SK-N-SH (cell line): ENCODE data around the gene S100A16. TPM values are rescaled to one million over a fixed set of nuclear protein-coding genes. Genes with fewer than 3 reads are reported as not detected.

Source experiments
- CTCF ChIA-PET: fragments of 300-600, 350-600 bp; formaldehyde crosslinking; extraction: SDS; loops from one replicate; lab custom pipeline; 2021; lab: Yijun Ruan, JAX
- POLR2A ChIA-PET: fragments of 350-600 bp; sonication (Branson Sonifier 250); formaldehyde crosslinking; extraction: SDS; loops from one replicate; lab custom pipeline; 2020; ENCODE audit warnings: antibody characterized with exemption, inconsistent platforms; lab: Yijun Ruan, JAX
- DNase-seq: peaks from one replicate; pipeline ENCODE4 v3.0.0; 2012
- H2AFZ ChIP-seq: fragments of 200-600 bp; sonication (generic); 2 replicates; pipeline ENCODE4 v1.8.1; 2016; ENCODE audit warnings: antibody characterized with exemption, mild to moderate bottlenecking, low read depth
- H3F3A ChIP-seq: fragments of 200-600 bp; sonication (generic); replicated peaks from 2 replicates; pipeline ENCODE3; 2016; ENCODE audit warnings: antibody characterized with exemption, mild to moderate bottlenecking; ENCODE audit not compliant: insufficient read depth
- H3K27ac ChIP-seq, 2 experiments: fragments of 200-500 bp in 1 of 2; fragments of 200-600 bp in 1 of 2; sonication (Bioruptor generic) in 1 of 2; sonication (generic), shearing (Covaris generic) in 1 of 2; 2 replicates each; pipeline versions ENCODE4 v1.5.1 to v1.6.1; 2014 to 2016; ENCODE audit warnings: low read depth in 2 of 2, inconsistent platforms in 1 of 2, low read length in 1 of 2, mild to moderate bottlenecking in 1 of 2, mixed read lengths in 1 of 2
- H3K27me3 ChIP-seq: fragments of 200-600 bp; sonication (generic), shearing (Covaris generic); 2 replicates; pipeline ENCODE4 v1.6.1; 2016; ENCODE audit warnings: mixed run types; ENCODE audit not compliant: insufficient read depth
- H3K36me3 ChIP-seq, 2 experiments: fragments of 200-500 bp in 1 of 2; fragments of 200-600 bp in 1 of 2; sonication (Bioruptor generic) in 1 of 2; sonication (generic) in 1 of 2; replicated peaks in 1 of 2; 2 replicates each; pipeline versions ENCODE3 to v1.5.1; 2014 to 2016; ENCODE audit warnings: low read length in 1 of 2, mild to moderate bottlenecking in 1 of 2; ENCODE audit not compliant: insufficient read depth in 2 of 2, control insufficient read depth in 1 of 2
- H3K4me1 ChIP-seq, 2 experiments: fragments of 200-500 bp in 1 of 2; fragments of 200-600 bp in 1 of 2; sonication (Bioruptor generic) in 1 of 2; sonication (generic), shearing (Covaris generic) in 1 of 2; 2 replicates each; pipeline versions ENCODE4 v1.5.1 to v1.6.1; 2014 to 2016; ENCODE audit warnings: low read depth in 1 of 2, low read length in 1 of 2, mixed run types in 1 of 2; ENCODE audit not compliant: insufficient read depth in 2 of 2, control insufficient read depth in 1 of 2
- H3K4me2 ChIP-seq: fragments of 200-600 bp; sonication (generic), shearing (Covaris generic); 2 replicates; pipeline ENCODE4 v1.6.1; 2017; ENCODE audit warnings: mixed run types
- H3K4me3 ChIP-seq, 2 experiments: fragments of 200-500 bp in 1 of 2; fragments of 200-600 bp in 1 of 2; sonication (Bioruptor generic) in 1 of 2; sonication (generic), shearing (Covaris generic) in 1 of 2; 2 replicates each; pipeline versions ENCODE4 v1.5.1 to v1.8.1; 2014 to 2016; ENCODE audit warnings: low read depth in 2 of 2, inconsistent platforms in 1 of 2, low read length in 1 of 2, mild to moderate bottlenecking in 1 of 2, mixed read lengths in 1 of 2, moderate library complexity in 1 of 2
- H3K79me2 ChIP-seq: fragments of 200-600 bp; sonication (generic); 2 replicates; pipeline ENCODE4 v1.8.1; 2017; ENCODE audit warnings: mild to moderate bottlenecking; ENCODE audit not compliant: insufficient read depth
- H3K9ac ChIP-seq: fragments of 200-600 bp; sonication (generic); 2 replicates; pipeline ENCODE4 v1.6.1; 2017; ENCODE audit warnings: mixed run types
- H3K9me2 ChIP-seq: fragments of 200-600 bp; sonication (generic); 2 replicates; pipeline ENCODE4 v1.6.1; 2017; ENCODE audit warnings: mixed run types
- H3K9me3 ChIP-seq: fragments of 200-600 bp; sonication (generic); 2 replicates; pipeline ENCODE4 v1.6.1; 2017; ENCODE audit warnings: mixed run types, mild to moderate bottlenecking, moderate library complexity
- H4K20me1 ChIP-seq: fragments of 200-600 bp; sonication (generic); 2 replicates; pipeline ENCODE4 v1.6.1; 2017; ENCODE audit warnings: mild to moderate bottlenecking, mixed run types; ENCODE audit not compliant: insufficient read depth
- CTCF ChIP-seq: fragments of 200-600 bp; sonication (generic); IDR thresholded peaks from 2 replicates; pipeline ENCODE4 v1.6.1; 2017; ENCODE audit warnings: antibody characterized with exemption, mild to moderate bottlenecking, moderate library complexity
- ELF1 ChIP-seq: IDR thresholded peaks from 2 replicates; pipeline ENCODE4 v1.4.0; 2012
- EP300 ChIP-seq, 2 experiments: IDR thresholded peaks; 2 replicates each; pipeline versions ENCODE4 v1.4.0 to v1.6.1; 2012; ENCODE audit warnings: borderline replicate concordance in 1 of 2, low read depth in 1 of 2, low read length in 1 of 2
- EZH2phosphoT487 ChIP-seq: fragments of 200-600 bp; sonication (generic); IDR thresholded peaks from 2 replicates; pipeline ENCODE4 v1.6.1; 2017; ENCODE audit warnings: low read depth, mixed run types, mild to moderate bottlenecking, antibody characterized with exemption, moderate library complexity, borderline replicate concordance
- FOXJ3 ChIP-seq: sonication (generic); formaldehyde crosslinking; IDR thresholded peaks from 2 replicates; pipeline ENCODE4 v1.5.1; 2020; ENCODE audit warnings: mild to moderate bottlenecking, missing genetic modification reagents
- FOXM1 ChIP-seq: IDR thresholded peaks from 2 replicates; pipeline ENCODE4 v1.4.0; 2012; ENCODE audit warnings: low read depth, mild to moderate bottlenecking
- IRF3 ChIP-seq: fragments of 150-350 bp; IDR thresholded peaks from 2 replicates; pipeline ENCODE4 v1.6.1; 2016; ENCODE audit warnings: mild to moderate bottlenecking, low read depth, low read length
- JUND ChIP-seq: IDR thresholded peaks from 2 replicates; pipeline ENCODE4 v1.4.0; 2012
- MAX ChIP-seq: IDR thresholded peaks from 2 replicates; pipeline ENCODE4 v1.4.0; 2012; ENCODE audit warnings: low read depth
- MEF2A ChIP-seq: IDR thresholded peaks from 2 replicates; pipeline ENCODE4 v1.4.0; 2012; ENCODE audit warnings: low read depth, borderline replicate concordance
- NFIC ChIP-seq: IDR thresholded peaks from 2 replicates; pipeline ENCODE4 v1.4.0; 2012; ENCODE audit warnings: borderline replicate concordance
- PBX3 ChIP-seq: IDR thresholded peaks from 2 replicates; pipeline ENCODE4; 2012
- RCOR1 ChIP-seq: fragments of 150-350 bp; IDR thresholded peaks from 2 replicates; pipeline ENCODE4 v1.6.1; 2017; ENCODE audit warnings: antibody characterized with exemption, low read length
- RXRA ChIP-seq: IDR thresholded peaks from 2 replicates; pipeline ENCODE4 v1.4.0; 2012; ENCODE audit warnings: low read depth, mild to moderate bottlenecking, borderline replicate concordance
- TCF12 ChIP-seq: IDR thresholded peaks from 2 replicates; pipeline ENCODE4 v1.4.0; 2012
- TEAD4 ChIP-seq: IDR thresholded peaks from 2 replicates; pipeline ENCODE4 v1.4.0; 2012; ENCODE audit warnings: mild to moderate bottlenecking, borderline replicate concordance; ENCODE audit not compliant: insufficient read depth
- USF2 ChIP-seq: fragments of 150-350 bp; IDR thresholded peaks from 2 replicates; pipeline ENCODE4 v1.6.1; 2017; ENCODE audit warnings: antibody characterized with exemption, low read length, low read depth, borderline replicate concordance
- WGBS: methylation state at CpG from one replicate; pipeline ENCODE4 v1.1.6; 2017; ENCODE audit warnings: low lambda C conversion rate; 5-methylcytosine and 5-hydroxymethylcytosine counted together
- polyA plus RNA-seq, 3 experiments: library from polyadenylated mRNA; depleted of rRNA; stranded (reverse); fragments of >200 nt; gene quantifications; 2 replicates each; pipeline ENCODE4 v1.2.3, GENCODE V29; 2012

S100A16 gene
- polyA plus RNA-seq, 1 of the 3 experiments (the other 2 are of a cell fraction), result 512 TPM

- TF ChIP-seq IRF3, result no peak
- no peak for TF ChIP-seq CTCF
- TF ChIP-seq TEAD4, result peak; percentile 95
- TF ChIP-seq USF2, result no peak
- no peak for TF ChIP-seq EZH2phosphoT487
- peak; percentile 18; the same call in 1 of the 2 replicates for TF ChIP-seq ELF1
- TF ChIP-seq RCOR1, result no peak
- TF ChIP-seq, all 33 proteins: peak for 20
Measured at GRCh38 chr1:153566414-153567371, 46.2 kb downstream of the S100A16 start (continued).

- Histone ChIP-seq H3K9ac (peak within 1 kb of the TSS; percentile 82), H2AFZ (peak within 1 kb of the TSS; percentile 64; the same call in 1 of the 2 replicates), H3F3A (peaks cover 5% of the 10 kb centered on the region), H3K27me3 (no peaks in the 10 kb centered on the region), H3K4me1 (peaks cover 35 to 43% of the 10 kb centered on the region in 2 experiments), H3K36me3 (no peaks in the 10 kb centered on the region), H3K4me2 (peak within 1 kb of the TSS; percentile 70), H3K4me3 (no peak within 1 kb of the TSS), H3K9me2 (no peaks in the 10 kb centered on the region), H3K9me3 (no peaks in the 10 kb centered on the region), H3K79me2 (peaks cover 26% of the 10 kb centered on the region), H4K20me1 (no peaks in the 10 kb centered on the region), H3K27ac (peak within 1 kb of the TSS; percentile 95 to 99)
- CTCF ChIA-PET, result interaction anchor here (1.0 to 7.2 kb wide), 5 partner anchors 33 to 213 kb away, joined by 4 to 81 read pairs (median 6); no protein-coding TSS in a partner anchor
- DNase-seq, result no peak
- 15% methylated on average over 6 of the region's 8 CpGs for WGBS
- POLR2A ChIA-PET, result no interaction called here
- TF ChIP-seq TCF12 (peak; percentile 81), USF2 (no peak), MAX (peak; percentile 87), EP300 (IDR thresholded peaks at IDR 0.05; ENCODE audit: borderline replicate concordance in 1 of 2, low read depth in 1 of 2, low read length in 1 of 2) (peak in 1 of 2 experiments; percentile 61; a peak in 1 of 4 replicates), CTCF (no peak), TEAD4 (0 out of 2 replicates have a peak, but pooled peaks have one; percentile 27), PBX3 (peak; percentile 62; the same call in 1 of the 2 replicates), NFIC (peak; percentile 87), FOXM1 (no peak; the same call in 1 of the 2 replicates), RXRA (peak; percentile 56; the same call in 1 of the 2 replicates), JUND (peak; percentile 71), MEF2A (no peak), FOXJ3 (CRISPR knock-in tag) (no peak), ELF1 (no peak)
Measured at GRCh38 chr1:153565529-153566374, 47.2 kb downstream of the S100A16 start, which contains the start of gene S100A2. Gene S100A2, minus strand, starts transcription at chr1:153565844. Its CDS starts 1,967 bp downstream, at chr1:153563877.
